Prostate gland (tissue), 2 donors: ENCODE data around the gene TMEM150B.
A peak's percentile ranks its signal among the peaks of the same experiment; 100 is the strongest.

Source experiments
- CTCF ChIP-seq, 4 experiments: fragments of 200-600 bp in 2 of 4; fragments of 450-650 bp in 2 of 4; sonication (generic) in 2 of 4; IDR thresholded peaks; 1 replicate in 3 of 4; 2 replicates in 1 of 4; pipeline ENCODE4 v1.5.1; 2016 to 2019; ENCODE audit warnings: antibody characterized with exemption in 4 of 4, mild to moderate bottlenecking in 2 of 4, moderate library complexity in 2 of 4
- POLR2A ChIP-seq: fragments of 450-650 bp; IDR thresholded peaks from one replicate; pipeline ENCODE4 v1.6.1; 2016; ENCODE audit warnings: antibody characterized with exemption, mild to moderate bottlenecking
- POLR2AphosphoS5 ChIP-seq: sonication (generic); formaldehyde crosslinking; IDR thresholded peaks from one replicate; pipeline ENCODE4 v1.6.1; 2017; ENCODE audit warnings: antibody characterized with exemption

DNA sequence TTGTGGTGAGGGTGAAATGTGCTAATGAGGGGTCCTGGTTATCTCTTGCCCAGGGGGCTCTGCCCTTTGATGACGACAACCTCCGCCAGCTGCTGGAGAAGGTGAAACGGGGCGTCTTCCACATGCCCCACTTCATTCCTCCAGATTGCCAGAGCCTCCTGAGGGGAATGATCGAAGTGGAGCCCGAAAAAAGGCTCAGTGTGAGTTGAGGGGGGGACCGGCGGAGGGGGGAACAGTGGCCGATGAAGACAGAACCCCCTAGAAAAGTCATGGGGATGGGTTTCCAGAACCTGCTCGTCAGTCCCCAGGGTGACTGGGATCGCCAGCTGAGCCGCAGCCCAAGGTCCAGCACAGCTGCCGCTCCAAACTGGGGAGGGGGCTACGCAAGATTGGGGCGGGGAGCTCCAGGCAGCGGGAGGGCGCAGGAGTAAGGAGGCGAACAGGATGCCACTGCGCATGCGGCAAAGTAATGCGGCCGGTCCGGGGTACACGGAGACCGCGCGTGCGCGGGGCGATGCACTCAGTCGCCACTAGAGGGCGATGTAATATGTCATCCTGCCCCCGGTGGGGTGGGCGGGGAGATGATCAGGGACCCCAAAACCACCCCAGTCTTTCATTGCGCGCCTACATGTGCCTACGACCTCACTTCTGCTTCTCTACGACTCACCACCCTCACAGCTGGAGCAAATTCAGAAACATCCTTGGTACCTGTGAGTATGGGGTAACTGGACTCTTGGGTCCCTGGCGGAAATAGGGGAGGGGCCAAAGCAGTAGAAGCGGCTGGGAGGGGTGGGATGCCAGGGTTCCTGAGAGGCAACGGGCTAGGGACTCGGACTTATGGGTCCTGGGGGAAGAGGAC is 23.5 kb downstream of the TMEM150B start:
- TF ChIP-seq POLR2A (peak; percentile 13), CTCF (IDR thresholded peaks at IDR 0.05) (peak; percentile 95 to 99 (median 98)), POLR2AphosphoS5 (peak; percentile 88)
